PFSK-1 (cell line): ENCODE results near the gene ALG1L2.
A peak's percentile ranks its signal among the peaks of the same experiment; 100 is the strongest.

Experiments used
- FOXP2 ChIP-seq: optimal IDR thresholded peaks from 2 replicates; pipeline ENCODE3; 2011; ENCODE audit warnings: borderline replicate concordance, control low read depth, inconsistent platforms; ENCODE audit not compliant: insufficient read depth; ENCODE audit errors: extremely low read length, extremely low read depth
- POLR2AphosphoS5 ChIP-seq: IDR thresholded peaks from 2 replicates; pipeline ENCODE4 v1.6.1; 2012; ENCODE audit warnings: low read depth, mild to moderate bottlenecking, control low read depth, low read length, moderate library complexity
- REST ChIP-seq, 2 experiments: IDR thresholded peaks; 2 replicates each; pipeline versions ENCODE4 v1.6.1 to v1.8.0; 2011 to 2012; ENCODE audit warnings: low read depth in 2 of 2, low read length in 2 of 2, control low read depth in 1 of 2, inconsistent platforms in 1 of 2, mild to moderate bottlenecking in 1 of 2, moderate library complexity in 1 of 2; ENCODE audit not compliant: insufficient read depth in 1 of 2
- TAF1 ChIP-seq: IDR thresholded peaks from 2 replicates; pipeline ENCODE4 v1.6.1; 2012; ENCODE audit warnings: low read length, control low read depth, borderline replicate concordance; ENCODE audit not compliant: insufficient read depth

The ALG1L2 gene

GRCh38 chr3:130111185-130111864 is 29.7 kb downstream of the ALG1L2 start:
- TF ChIP-seq TAF1 (0 out of 2 replicates have a peak, but pooled peaks have one; percentile 35), POLR2AphosphoS5 (peak; percentile 34; the same call in 1 of the 2 replicates), REST (IDR thresholded peaks at IDR 0.05; ENCODE audit: insufficient read depth in 1 of 2, low read depth in 2 of 2, low read length in 2 of 2) (no peak)

- no peak for TF ChIP-seq FOXP2
Observed at GRCh38 chr3:130117933-130118332, 36.3 kb downstream of the ALG1L2 start.
